Activated naive CD8-positive, alpha-beta T cell treated with anti-CD3 and anti-CD28 coated beads, Interleukin-2, amount 50 U/mL, for 24 hours (primary cell): ENCODE data around the gene DSTN.

Experiments used
- ATAC-seq: fragments of 150-1000 bp; cut with Tn5 transposase; one replicate; pipeline ENCODE4 v1.10.0; 2021
- DNase-seq: peaks from one replicate; pipeline ENCODE4 v3.0.0; 2021
- H3K27ac Mint-ChIP-seq: one replicate; pipeline ENCODE4 v1.8.0; 2021; ENCODE audit warnings: mild to moderate bottlenecking, mixed read lengths
- H3K27me3 Mint-ChIP-seq: one replicate; pipeline ENCODE4 v1.8.0; 2021; ENCODE audit warnings: mixed read lengths
- H3K36me3 Mint-ChIP-seq: one replicate; pipeline ENCODE4 v1.8.0; 2021; ENCODE audit warnings: low read depth, mixed read lengths
- H3K4me1 Mint-ChIP-seq: one replicate; pipeline ENCODE4 v1.8.0; 2021; ENCODE audit warnings: mixed read lengths
- H3K4me3 Mint-ChIP-seq: one replicate; pipeline ENCODE4 v1.8.0; 2021; ENCODE audit warnings: mild to moderate bottlenecking, moderate library complexity, mixed read lengths
- H3K9me3 Mint-ChIP-seq: one replicate; pipeline ENCODE4 v1.8.0; 2021; ENCODE audit warnings: mixed read lengths

DSTN gene

DNA sequence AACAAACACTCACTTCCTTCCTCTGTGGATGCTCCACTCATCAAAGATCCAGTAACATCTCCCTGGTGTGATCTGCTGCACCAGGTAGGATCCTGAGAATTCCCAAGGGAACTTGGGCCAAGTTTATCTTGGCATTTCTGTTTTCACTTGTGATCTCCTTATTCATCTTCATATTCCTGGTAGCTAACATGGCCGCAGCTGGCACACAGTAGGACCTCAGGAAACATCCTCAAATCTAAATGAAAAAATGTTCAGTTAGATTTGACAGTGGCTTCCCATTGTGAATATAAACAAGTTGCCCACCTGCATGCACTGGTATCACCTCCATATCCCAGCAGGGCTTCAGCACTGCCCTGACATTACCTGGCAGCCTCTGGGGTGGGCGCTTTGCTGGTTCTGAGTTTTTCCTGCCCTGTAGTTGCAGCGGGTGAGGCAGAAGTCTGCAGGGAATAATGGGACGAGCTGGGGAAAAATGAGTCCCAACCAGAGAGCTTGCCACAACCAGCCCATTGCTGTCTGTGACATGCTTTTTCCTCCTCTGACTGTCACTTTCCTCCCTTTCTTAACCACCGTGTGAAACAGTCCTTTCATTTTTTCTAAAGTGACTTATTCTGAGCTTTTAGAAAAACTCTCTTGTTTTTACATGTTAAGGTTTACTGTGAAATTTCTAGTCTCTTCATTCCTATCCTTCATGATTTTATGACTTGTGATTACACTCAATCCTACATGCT, 9.4 kb upstream of the DSTN start:
- peak overlapping the region; percentile 39 for H3K4me3 Mint-ChIP-seq
- no peaks in the 10 kb centered on the region for H3K9me3 Mint-ChIP-seq
- H3K27ac Mint-ChIP-seq: peak overlapping the region; percentile 86
- peaks cover 46% of the 10 kb centered on the region for H3K4me1 Mint-ChIP-seq
- H3K27me3 Mint-ChIP-seq: peaks cover 2% of the 10 kb centered on the region
- ATAC-seq (peak; percentile 77), DNase-seq (peak; percentile 24)
- no peaks in the 10 kb centered on the region for H3K36me3 Mint-ChIP-seq

DNA sequence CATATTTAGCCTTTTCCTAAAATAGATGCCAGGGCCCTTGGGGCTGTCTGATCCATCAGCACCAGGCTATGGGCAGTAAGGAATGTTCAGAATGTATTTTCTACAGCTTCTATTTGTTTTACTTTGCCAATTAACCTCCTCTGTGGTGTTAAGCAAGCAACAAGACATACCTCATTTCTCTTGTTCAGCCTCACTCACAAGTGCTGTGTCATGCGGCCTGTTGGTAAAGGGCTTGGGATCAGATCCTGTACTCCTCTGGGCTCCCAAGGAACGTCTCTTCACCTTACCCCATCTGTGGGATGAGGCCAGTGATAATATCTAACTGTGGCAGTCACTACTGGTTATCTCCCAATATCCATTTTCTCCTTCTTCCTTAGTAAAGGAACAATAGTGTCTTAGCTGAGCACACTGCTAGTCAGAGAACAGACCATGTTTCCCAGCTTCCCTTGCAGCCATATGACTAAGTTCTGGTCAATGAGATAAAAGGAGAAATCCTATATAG, 7.0 kb upstream of the DSTN start:
- Mint-ChIP-seq H3K9me3 (no peaks in the 10 kb centered on the region), H3K36me3 (no peaks in the 10 kb centered on the region), H3K27me3 (peaks cover 5% of the 10 kb centered on the region), H3K4me3 (no peak overlapping the region), H3K4me1 (peaks cover 41% of the 10 kb centered on the region), H3K27ac (no peak overlapping the region)
- ATAC-seq: no peak
- no peak for DNase-seq

- no peaks in the 10 kb centered on the region for H3K9me3 Mint-ChIP-seq
These were observed 4.6 kb upstream of the DSTN start for GRCh38 chr20:17565169-17565845.

DNA sequence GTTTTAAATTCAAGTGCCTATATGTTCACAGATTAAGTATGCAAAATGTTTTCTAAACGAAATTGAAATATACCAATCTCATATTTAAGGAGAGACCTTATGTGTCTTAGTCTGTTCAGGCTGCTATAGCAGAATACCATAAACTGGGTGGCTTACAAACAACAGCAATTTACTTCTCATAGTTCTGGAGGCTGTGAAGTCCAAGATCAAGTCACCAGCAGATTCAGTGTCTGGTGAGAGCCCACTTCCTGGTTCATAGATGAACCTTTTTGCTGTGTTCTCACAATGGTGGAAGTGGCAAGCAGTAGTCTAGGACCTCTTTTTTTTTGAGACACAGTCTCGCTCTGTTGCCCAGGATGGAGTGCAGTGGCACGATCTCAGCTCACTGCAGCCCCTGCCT, 3.5 kb upstream of the DSTN start:
- H3K9me3 Mint-ChIP-seq: no peaks in the 10 kb centered on the region
- DNase-seq (no peak), ATAC-seq (no peak)
- peaks cover 11% of the 10 kb centered on the region for H3K4me1 Mint-ChIP-seq
- H3K27me3 Mint-ChIP-seq: peaks cover 13% of the 10 kb centered on the region
- H3K27ac Mint-ChIP-seq: no peak overlapping the region
- no peak overlapping the region for H3K4me3 Mint-ChIP-seq
- H3K36me3 Mint-ChIP-seq: no peaks in the 10 kb centered on the region

More at GRCh38 chr20:17565169-17565845, 4.6 kb upstream of the DSTN start:
- Mint-ChIP-seq H3K4me1 (peaks cover 16% of the 10 kb centered on the region), H3K27me3 (peaks cover 13% of the 10 kb centered on the region), H3K36me3 (no peaks in the 10 kb centered on the region), H3K4me3 (no peak overlapping the region), H3K27ac (no peak overlapping the region)
- no peak for ATAC-seq
- DNase-seq: no peak

DNA sequence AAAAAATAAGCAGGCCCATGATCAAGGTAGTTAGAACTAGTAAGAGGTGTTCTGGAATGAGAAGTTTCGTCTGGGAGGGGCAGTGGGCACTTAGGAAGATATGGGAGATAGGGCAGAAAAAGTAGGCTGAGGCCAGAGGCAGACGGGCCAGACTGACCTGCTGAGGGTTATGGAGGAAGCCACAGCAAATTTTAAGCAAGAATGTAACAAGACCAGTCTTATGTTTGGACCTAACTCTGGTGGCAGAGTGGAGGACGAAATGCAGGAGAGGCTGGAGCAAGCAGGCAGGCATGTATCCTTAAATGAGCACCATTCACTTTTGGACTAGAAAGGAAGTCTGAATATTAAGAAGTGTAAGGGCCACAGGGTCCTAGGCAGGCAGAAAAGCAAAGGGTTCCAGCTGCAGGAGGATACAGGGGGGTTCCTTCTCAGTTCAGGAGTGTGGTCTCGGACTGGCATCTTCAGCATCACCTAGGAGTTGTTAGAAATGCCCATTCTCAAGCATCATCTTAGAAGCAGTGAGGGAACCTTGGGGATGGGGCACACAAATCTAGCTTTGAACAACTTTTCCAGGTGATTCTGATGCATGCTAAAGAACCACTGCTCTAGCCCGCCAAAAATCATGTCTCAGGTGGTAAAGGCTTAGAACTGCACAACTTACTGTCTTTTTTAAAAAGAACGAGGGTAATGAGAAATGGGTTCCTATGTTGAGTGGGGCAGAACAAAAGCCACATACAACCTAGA, 1.7 kb upstream of the DSTN start:
- Mint-ChIP-seq H3K27ac (peak overlapping the region; percentile 41), H3K4me1 (peaks cover 18% of the 10 kb centered on the region), H3K4me3 (peak overlapping the region; percentile 58), H3K36me3 (peaks cover 2% of the 10 kb centered on the region), H3K9me3 (no peaks in the 10 kb centered on the region), H3K27me3 (peaks cover 13% of the 10 kb centered on the region)
- DNase-seq (no peak), ATAC-seq (no peak)

- peak overlapping the region; percentile 58 for H3K4me3 Mint-ChIP-seq
- peaks cover 2% of the 10 kb centered on the region for H3K36me3 Mint-ChIP-seq
- peaks cover 13% of the 10 kb centered on the region for H3K27me3 Mint-ChIP-seq
- H3K4me1 Mint-ChIP-seq: peaks cover 18% of the 10 kb centered on the region
- DNase-seq: peak; percentile 27
- H3K27ac Mint-ChIP-seq: no peak overlapping the region
- ATAC-seq: no peak
- no peaks in the 10 kb centered on the region for H3K9me3 Mint-ChIP-seq
These were observed 828 bp upstream of the DSTN start for GRCh38 chr20:17568972-17569521.

GRCh38 chr20:17570347-17571152, 675 bp downstream of the DSTN start:
- peaks cover 2% of the 10 kb centered on the region for H3K36me3 Mint-ChIP-seq
- no peaks in the 10 kb centered on the region for H3K9me3 Mint-ChIP-seq
- peaks cover 10% of the 10 kb centered on the region for H3K27me3 Mint-ChIP-seq
- ATAC-seq: peak; percentile 39
- H3K4me3 Mint-ChIP-seq: peak overlapping the region; percentile 87
- peak; percentile 26 for DNase-seq
- H3K27ac Mint-ChIP-seq: peak overlapping the region; percentile 75
- H3K4me1 Mint-ChIP-seq: peaks cover 20% of the 10 kb centered on the region

- no peaks in the 10 kb centered on the region for H3K9me3 Mint-ChIP-seq
- H3K4me3 Mint-ChIP-seq: peak overlapping the region; percentile 87
- H3K27me3 Mint-ChIP-seq: peaks cover 10% of the 10 kb centered on the region
- ATAC-seq: peak; percentile 22
- peaks cover 2% of the 10 kb centered on the region for H3K36me3 Mint-ChIP-seq
- H3K4me1 Mint-ChIP-seq: peaks cover 20% of the 10 kb centered on the region
- no peak for DNase-seq
- H3K27ac Mint-ChIP-seq: peak overlapping the region; percentile 75
These were observed 1.3 kb downstream of the DSTN start for GRCh38 chr20:17571153-17571527.

GRCh38 chr20:17572034-17572638, 2.3 kb downstream of the DSTN start:
- H3K27me3 Mint-ChIP-seq: peaks cover 10% of the 10 kb centered on the region

DNA sequence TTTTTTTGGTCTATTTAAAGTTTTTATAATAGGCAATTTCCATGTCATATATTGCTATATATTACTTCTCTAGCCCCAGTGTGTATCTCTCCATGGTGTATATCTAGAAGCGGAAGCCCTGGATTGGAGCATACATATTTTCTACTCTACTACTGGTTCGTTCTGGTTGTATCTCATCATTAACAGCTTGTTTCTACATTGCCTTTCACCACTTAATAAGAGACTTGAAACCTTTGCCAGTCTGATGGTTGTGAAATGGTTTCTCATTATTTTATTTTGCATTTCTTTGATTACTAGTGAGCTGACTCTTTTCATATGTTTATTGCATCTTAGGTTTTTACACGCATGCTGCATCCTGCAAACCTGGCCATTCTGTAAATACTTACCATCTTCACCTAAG, 3.6 kb downstream of the DSTN start:
- peaks cover 2% of the 10 kb centered on the region for H3K36me3 Mint-ChIP-seq
- no peaks in the 10 kb centered on the region for H3K9me3 Mint-ChIP-seq
- no peak overlapping the region for H3K27ac Mint-ChIP-seq

More at GRCh38 chr20:17572034-17572638, 2.3 kb downstream of the DSTN start:
- ATAC-seq (no peak), DNase-seq (no peak)
- Mint-ChIP-seq H3K4me1 (peaks cover 20% of the 10 kb centered on the region), H3K27ac (no peak overlapping the region), H3K4me3 (peak overlapping the region; percentile 40), H3K36me3 (peaks cover 2% of the 10 kb centered on the region), H3K9me3 (no peaks in the 10 kb centered on the region)

DNA sequence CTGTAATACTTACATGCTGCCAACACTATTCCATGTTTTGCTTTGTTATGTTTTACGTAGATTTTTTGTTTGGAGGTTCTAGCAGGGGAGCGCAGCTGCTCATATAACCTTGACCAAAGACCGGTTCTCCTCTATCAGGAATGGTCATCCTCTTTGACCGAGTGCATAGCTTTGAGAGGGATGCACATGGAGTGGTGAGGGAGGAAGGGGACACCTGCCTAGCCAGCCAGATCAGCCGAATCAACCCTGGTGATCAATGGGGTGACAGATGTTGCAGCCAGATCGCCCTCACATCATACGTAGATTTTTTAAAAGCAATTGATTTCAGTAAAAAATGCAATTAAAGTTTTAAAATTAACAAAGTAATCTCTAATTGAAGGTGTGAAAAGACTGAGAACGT, 6.3 kb downstream of the DSTN start:
- H3K36me3 Mint-ChIP-seq: peaks cover 4% of the 10 kb centered on the region
- H3K4me3 Mint-ChIP-seq: no peak overlapping the region
- H3K4me1 Mint-ChIP-seq: peaks cover 28% of the 10 kb centered on the region
- no peak overlapping the region for H3K27ac Mint-ChIP-seq
- no peaks in the 10 kb centered on the region for H3K9me3 Mint-ChIP-seq
- no peaks in the 10 kb centered on the region for H3K27me3 Mint-ChIP-seq
- DNase-seq: no peak
- ATAC-seq: no peak

More for the DNA sequence above, 3.6 kb downstream of the DSTN start:
- H3K4me3 Mint-ChIP-seq: no peak overlapping the region
- H3K27me3 Mint-ChIP-seq: peaks cover 1% of the 10 kb centered on the region
- DNase-seq: no peak
- peaks cover 20% of the 10 kb centered on the region for H3K4me1 Mint-ChIP-seq
- ATAC-seq: no peak

DNA sequence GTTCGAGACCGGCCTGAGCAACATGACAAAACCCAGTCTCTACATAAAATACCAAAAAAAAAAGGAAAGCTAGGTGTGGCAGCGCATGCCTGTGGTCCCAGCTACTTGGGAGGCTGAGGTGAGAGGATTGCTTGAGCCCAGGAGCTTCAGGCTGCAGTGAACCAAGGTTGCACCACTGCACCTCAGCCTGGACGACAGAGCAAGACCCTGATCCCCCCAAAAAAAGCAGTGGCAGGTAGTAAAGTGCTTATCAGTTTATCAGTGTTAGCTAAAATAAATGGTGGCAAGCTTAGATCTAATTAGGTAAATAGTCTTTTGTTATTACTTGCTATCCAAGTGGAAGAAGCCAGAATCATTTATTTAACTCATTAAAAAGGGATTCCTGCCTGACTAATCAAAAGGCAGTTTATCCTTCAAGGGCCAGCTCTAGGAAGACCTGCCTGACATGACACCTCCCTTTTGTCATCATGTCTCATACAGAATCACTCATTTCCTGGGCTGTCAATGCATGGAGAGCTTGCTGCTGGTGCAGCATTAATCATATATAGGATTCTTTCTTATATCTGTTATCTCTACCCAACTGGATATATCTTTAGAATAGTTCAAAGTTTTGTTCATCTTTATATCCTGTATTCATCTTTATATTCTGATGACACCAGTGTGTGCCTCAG, 9.6 kb downstream of the DSTN start:
- Mint-ChIP-seq H3K27ac (no peak overlapping the region), H3K9me3 (no peaks in the 10 kb centered on the region), H3K36me3 (peaks cover 2% of the 10 kb centered on the region), H3K4me1 (peaks cover 22% of the 10 kb centered on the region), H3K4me3 (no peak overlapping the region), H3K27me3 (no peaks in the 10 kb centered on the region)
- DNase-seq (no peak), ATAC-seq (no peak)

DNA sequence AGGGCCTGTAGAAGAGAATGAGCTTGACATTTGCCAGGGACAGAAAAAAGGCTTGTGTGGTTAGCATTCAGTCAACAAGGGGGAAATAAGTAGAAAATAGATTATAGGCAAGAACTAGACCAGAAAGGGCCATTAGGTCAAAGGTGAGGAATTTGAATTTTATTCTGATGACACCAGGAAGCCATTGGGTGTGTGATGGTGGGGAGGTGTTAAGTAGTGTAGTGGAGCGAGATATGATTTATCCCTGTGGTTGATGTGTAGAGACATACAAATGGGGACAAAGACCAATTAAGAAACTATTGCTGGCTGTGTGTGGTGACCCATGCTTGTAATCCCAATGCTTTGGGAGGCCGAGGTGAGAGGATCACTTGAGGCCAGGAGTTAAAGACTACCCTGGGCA, 11.0 kb downstream of the DSTN start:
- DNase-seq: no peak
- Mint-ChIP-seq H3K27ac (no peak overlapping the region), H3K4me3 (no peak overlapping the region), H3K4me1 (peaks cover 20% of the 10 kb centered on the region), H3K27me3 (no peaks in the 10 kb centered on the region), H3K9me3 (no peaks in the 10 kb centered on the region), H3K36me3 (peaks cover 2% of the 10 kb centered on the region)
- ATAC-seq: no peak
